GM11168 (cell line): Measurements from ENCODE around the gene LRCH1.

Source experiments
- in situ Hi-C: fragments of 300-500 bp; cut with MboI; formaldehyde crosslinking; loops from one replicate; pipeline ENCODE4 v1.12.0; 2022; ENCODE audit warnings: low sequenced_read_pairs; ENCODE audit not compliant: unreplicated experiment

Gene LRCH1

DNA sequence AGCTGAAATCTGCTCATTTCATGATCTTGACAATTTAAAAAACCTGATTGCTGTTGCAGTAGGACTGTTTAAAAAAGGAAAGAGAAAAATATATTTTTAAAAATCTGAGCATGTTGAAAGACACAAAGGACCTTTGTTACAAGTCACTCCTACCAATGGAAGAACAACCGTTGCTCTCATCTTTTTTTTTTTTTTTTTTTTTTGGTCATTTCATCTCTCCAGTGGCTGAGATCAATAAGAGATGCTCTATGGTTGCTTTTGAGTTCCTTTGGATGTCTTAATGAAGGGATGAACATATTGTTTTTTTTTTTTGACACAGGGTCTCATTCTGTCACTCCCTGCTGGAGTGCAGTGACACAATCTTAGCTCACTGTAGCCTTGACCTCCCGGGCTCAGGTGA is 29.2 kb downstream of the LRCH1 start:
- in situ Hi-C loops, result no loop called here

GRCh38 chr13:46586751-46587514 is 34.0 kb downstream of the LRCH1 start:
- in situ Hi-C loops, result no loop called here

GRCh38 chr13:46587807-46588418 is 34.9 kb downstream of the LRCH1 start:
- in situ Hi-C loops, result no loop called here

- in situ Hi-C loops, result no loop called here
Observed at GRCh38 chr13:46592385-46592784, 39.4 kb downstream of the LRCH1 start.

- in situ Hi-C loops, result no loop called here
Observed at GRCh38 chr13:46593398-46593797, 40.4 kb downstream of the LRCH1 start.

GRCh38 chr13:46594374-46595078 is 41.6 kb downstream of the LRCH1 start:
- in situ Hi-C loops, result no loop called here

DNA sequence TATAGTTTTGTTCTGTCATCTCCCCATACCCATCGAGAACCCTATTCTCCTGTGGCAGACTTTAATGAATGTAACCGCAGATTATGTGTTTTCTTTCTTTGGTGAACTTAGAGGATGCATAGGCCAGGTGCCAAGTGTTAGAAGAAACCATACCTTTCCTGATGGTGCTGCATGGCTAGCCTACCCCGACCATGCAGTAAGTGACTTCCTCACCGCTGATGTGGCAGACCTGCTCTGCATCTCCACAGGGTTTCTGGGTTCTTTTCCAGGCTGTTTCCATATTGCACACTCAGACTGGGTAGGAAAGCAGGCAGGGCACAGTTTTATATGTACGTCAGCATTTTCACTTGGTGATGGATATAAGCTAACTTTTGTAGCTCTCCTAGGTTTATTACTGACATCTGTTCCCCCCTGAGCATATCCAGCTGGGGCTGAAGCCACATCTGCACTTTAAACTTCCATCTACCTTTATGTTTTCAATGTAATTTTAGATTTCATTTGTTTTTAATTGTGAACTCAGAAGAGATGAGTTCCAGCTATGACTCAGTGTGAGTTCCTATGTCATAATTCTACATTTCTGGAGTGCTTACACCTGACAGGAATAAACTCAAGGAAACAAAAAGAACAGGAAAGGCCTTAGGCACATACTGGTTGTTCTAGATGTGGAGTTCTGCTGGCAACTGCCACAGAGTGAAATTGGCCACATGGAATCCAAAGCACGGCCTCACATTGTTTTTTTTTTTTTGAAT is 42.3 kb downstream of the LRCH1 start:
- in situ Hi-C loops, result no loop called here

DNA sequence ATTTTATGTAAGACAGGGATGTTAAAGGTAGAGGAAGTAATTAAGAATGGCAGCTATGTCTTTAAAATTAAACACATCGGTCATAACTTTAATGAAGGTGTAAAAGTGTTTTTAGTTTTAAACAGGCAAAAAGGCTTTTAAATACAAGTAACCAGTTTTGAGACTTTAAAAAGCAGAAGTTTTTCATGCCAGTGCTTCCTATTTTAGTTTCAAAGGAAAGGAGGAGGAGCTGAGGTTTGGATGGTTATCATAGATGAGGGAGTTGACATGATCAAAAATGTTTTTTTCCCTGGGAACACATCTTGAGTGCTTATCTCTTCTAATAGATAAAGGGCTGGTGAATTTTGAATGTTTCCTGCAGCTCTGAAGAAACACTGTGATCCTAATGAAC is 42.9 kb downstream of the LRCH1 start:
- in situ Hi-C loops, result no loop called here

DNA sequence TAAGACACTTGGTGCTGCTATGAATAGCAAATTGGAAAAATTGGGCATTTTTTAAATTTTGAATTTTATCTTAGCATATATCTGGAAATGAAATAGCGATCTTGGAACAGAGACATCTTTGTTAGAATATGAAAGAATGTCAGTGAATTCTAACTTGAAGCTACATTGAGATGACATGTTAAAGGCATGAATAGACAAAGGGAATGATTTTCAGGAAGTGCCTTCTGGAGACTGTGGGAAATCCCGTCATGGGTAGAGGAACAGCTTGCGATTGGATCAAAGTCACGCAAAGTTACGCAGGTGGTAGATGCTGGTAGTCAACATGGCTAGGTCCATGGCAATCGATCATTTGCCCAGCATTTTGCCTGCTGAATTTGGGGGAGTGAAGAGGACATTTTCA is 43.5 kb downstream of the LRCH1 start:
- in situ Hi-C loops, result no loop called here

DNA sequence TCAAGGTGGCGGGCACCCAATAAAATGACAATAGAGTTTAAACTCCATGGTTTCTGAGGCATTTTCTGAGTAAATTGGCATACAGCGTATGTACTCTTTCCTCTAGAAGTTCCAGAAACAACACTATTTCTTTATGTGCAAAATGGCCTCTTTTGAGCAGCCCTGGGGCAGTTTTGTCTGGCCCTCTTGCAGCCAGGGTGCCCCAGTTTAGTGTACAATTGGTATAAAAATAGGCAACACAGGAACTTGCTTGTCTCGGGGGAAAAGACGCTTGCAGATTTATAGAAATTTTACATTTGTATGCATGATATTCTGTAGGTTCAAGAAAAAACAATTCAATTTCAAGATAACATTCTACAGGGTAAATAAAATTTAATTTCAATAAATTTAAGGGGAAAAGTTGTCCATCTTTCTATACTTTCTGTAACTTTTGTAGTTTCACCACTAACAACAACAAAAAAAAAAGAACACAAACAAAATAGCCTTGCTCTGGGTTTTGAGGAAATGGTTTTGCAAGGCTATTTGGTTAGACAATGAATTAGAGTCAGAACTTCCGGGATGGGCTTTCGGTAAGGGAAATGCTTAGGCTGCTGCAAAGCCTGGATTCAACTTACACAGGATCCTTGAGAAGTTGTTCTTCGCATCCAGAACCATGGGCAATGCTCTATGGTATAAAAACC is 45.3 kb downstream of the LRCH1 start:
- in situ Hi-C loops, result no loop called here

- in situ Hi-C loops, result no loop called here
Observed at GRCh38 chr13:46598820-46599180, 45.8 kb downstream of the LRCH1 start.

DNA sequence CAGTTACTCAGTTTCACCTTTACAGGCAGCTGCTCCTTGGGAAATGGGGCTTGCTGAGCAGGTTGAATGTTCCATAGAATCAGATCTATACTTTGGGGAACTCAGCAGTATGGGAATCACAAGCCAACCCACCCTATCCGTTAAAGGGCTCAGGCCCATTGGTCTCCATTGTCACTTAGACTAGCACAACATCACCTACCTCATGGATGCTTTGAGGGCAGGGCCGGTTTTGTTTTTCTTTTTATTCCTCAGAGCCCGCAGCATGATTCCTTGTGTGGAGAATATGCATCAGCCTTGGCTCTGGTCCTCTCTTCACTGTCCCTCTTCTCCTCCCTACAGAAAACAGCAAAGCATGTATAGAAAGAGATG is 48.0 kb downstream of the LRCH1 start:
- in situ Hi-C loops, result no loop called here

GRCh38 chr13:46602531-46602930 is 49.6 kb downstream of the LRCH1 start:
- in situ Hi-C loops, result no loop called here

DNA sequence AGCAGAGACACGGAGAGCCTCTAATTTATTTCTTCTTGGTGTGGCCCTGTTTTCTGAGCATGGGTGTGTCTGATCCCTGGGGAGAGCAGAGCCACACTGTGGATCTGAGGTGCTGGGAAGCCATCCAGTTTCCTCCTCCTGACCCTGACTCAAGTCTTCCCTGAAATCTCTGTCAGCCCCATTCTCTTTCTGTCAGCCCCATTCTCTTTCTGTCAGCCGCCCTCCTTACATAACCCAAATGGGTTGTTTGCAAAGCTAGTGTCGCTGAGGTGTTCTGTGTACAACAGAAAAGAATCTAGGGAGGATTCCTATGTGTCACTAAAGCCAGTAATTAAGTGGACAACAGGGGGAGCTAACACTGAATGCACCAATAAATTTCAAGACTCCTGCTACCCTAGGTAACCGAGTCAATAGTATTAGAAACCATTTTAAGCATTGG is 50.2 kb downstream of the LRCH1 start:
- in situ Hi-C loops, result no loop called here

DNA sequence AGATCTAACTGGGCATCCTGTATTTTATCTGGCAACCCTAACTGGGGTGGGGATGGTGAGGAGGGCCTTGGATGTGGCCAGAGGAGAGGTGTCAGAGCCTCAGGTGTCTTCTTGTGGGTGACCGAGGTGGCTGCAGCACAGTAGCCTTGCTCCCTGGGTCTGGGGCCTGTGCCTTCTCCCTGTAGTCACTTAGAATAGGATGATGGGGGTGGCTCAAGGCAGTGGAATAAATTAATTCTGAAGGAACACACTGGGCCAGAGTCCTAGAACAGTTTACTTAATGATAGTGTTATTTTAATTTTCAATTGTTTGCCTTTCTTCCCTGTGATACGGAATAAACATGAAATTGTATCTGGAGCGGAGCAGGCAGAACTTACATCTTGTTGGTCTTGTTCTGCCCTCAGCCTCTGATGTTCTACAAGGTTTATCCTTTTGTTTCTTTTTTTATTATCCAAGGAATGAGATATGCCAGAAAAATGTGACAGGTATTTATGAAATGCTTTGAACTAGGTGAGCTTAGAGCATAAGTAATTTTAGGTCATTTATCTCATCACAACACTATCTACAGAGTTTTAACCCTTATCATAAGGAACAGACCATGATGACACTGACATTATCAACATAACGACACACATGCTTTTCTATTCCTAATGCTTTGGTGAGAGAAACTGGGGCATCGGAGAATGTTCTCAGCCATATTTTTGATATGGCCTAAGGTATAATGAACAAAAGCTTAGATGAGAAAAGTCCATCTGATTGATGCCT is 51.4 kb downstream of the LRCH1 start:
- in situ Hi-C loops, result no loop called here

GRCh38 chr13:46605076-46605824 is 52.3 kb downstream of the LRCH1 start:
- in situ Hi-C loops, result no loop called here

- in situ Hi-C loops, result no loop called here
Observed at GRCh38 chr13:46605825-46606554, 53.0 kb downstream of the LRCH1 start.

GRCh38 chr13:46606970-46607369 is 54.0 kb downstream of the LRCH1 start:
- in situ Hi-C loops, result no loop called here
